Stomach (tissue), 4 donors: ENCODE results near the gene C1QTNF9B.

ENCODE experiments used
- CTCF ChIP-seq, 7 experiments: fragments of 450-650 bp in 4 of 7; fragments of 200-600 bp in 3 of 7; sonication (generic) in 3 of 7; IDR thresholded peaks; one replicate each; pipeline ENCODE4 v1.5.1; 2016 to 2019; ENCODE audit warnings: antibody characterized with exemption in 7 of 7, control low read depth in 2 of 7, mild to moderate bottlenecking in 1 of 7
- EP300 ChIP-seq: sonication (generic); formaldehyde crosslinking; IDR thresholded peaks from one replicate; pipeline ENCODE4 v1.6.1; 2017; ENCODE audit warnings: antibody characterized with exemption
- POLR2A ChIP-seq, 4 donors: fragments of 450-650 bp; IDR thresholded peaks; one replicate each; pipeline ENCODE4 v1.6.1; 2016; ENCODE audit warnings: antibody characterized with exemption in 4 of 4, control low read depth in 2 of 4, mild to moderate bottlenecking in 1 of 4, moderate library complexity in 1 of 4

GRCh38 chr13:23905766-23906165, 8.5 kb upstream of the C1QTNF9B start:
- TF ChIP-seq POLR2A (IDR thresholded peaks at IDR 0.05) = no peak
- TF ChIP-seq CTCF (IDR thresholded peaks at IDR 0.05) = no peak
- TF ChIP-seq EP300 = no peak
